Osteocyte (in vitro differentiated cells): ENCODE data around the gene OR51A4. TPM values are rescaled to one million over a fixed set of nuclear protein-coding genes. Genes with fewer than 3 reads are reported as not detected.

Source experiments
- DNase-seq: peaks from one replicate; pipeline ENCODE4 v3.0.0; 2021; ENCODE audit warnings: mixed read lengths; ENCODE audit not compliant: unreplicated experiment; ENCODE audit errors: extremely low spot score
- H3K27ac Mint-ChIP-seq: one replicate; pipeline ENCODE4 v1.8.0; 2021; ENCODE audit warnings: mild to moderate bottlenecking, mixed read lengths; ENCODE audit not compliant: unreplicated experiment
- H3K27me3 Mint-ChIP-seq: one replicate; pipeline ENCODE4 v1.8.0; 2021; ENCODE audit warnings: mixed read lengths; ENCODE audit not compliant: unreplicated experiment
- H3K36me3 Mint-ChIP-seq: one replicate; pipeline ENCODE4 v1.8.0; 2021; ENCODE audit warnings: mixed read lengths; ENCODE audit not compliant: unreplicated experiment
- H3K4me1 Mint-ChIP-seq: one replicate; pipeline ENCODE4 v1.8.0; 2021; ENCODE audit warnings: mixed read lengths; ENCODE audit not compliant: unreplicated experiment
- H3K4me3 Mint-ChIP-seq: one replicate; pipeline ENCODE4 v1.8.0; 2021; ENCODE audit warnings: mild to moderate bottlenecking, moderate library complexity, mixed read lengths; ENCODE audit not compliant: unreplicated experiment
- H3K9me3 Mint-ChIP-seq: one replicate; pipeline ENCODE4 v1.8.0; 2021; ENCODE audit warnings: mixed read lengths; ENCODE audit not compliant: unreplicated experiment
- CTCF ChIP-seq: fragments of 200-600 bp; sonication (generic); IDR thresholded peaks from 2 replicates; pipeline ENCODE4 v1.5.0; 2021; ENCODE audit warnings: antibody characterized with exemption, mild to moderate bottlenecking, moderate library complexity
- long read RNA-seq: library from polyadenylated mRNA; unstranded; transcript quantifications from one replicate; pipeline ENCODE4 v2.0.0, GENCODE V29; 2021
- total RNA-seq: library from RNA; stranded (reverse); gene quantifications from 2 replicates; pipeline ENCODE4 v1.2.1, GENCODE V29; 2021

OR51A4 gene, protein sequence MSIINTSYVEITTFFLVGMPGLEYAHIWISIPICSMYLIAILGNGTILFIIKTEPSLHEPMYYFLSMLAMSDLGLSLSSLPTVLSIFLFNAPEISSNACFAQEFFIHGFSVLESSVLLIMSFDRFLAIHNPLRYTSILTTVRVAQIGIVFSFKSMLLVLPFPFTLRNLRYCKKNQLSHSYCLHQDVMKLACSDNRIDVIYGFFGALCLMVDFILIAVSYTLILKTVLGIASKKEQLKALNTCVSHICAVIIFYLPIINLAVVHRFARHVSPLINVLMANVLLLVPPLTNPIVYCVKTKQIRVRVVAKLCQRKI
- not detected in 2 replicates for total RNA-seq
- long read RNA-seq = 0 reads

- no peak for DNase-seq
- TF ChIP-seq CTCF = no peak
- Mint-ChIP-seq H3K9me3 (no peaks in the 10 kb centered on the region), H3K27me3 (peaks cover 3% of the 10 kb centered on the region), H3K4me3 (no peak within 1 kb of the TSS), H3K27ac (no peak within 1 kb of the TSS), H3K36me3 (no peaks in the 10 kb centered on the region), H3K4me1 (no peaks in the 10 kb centered on the region)
These were observed at the start of gene OR51A4 for GRCh38 chr11:4947505-4947904. OR51A4 (minus strand) TSS chr11:4947605; CDS start chr11:4947100, 505 bp downstream.

- Mint-ChIP-seq H3K4me3 (no peak within 1 kb of the TSS), H3K36me3 (no peaks in the 10 kb centered on the region), H3K4me1 (no peaks in the 10 kb centered on the region), H3K27me3 (peaks cover 13% of the 10 kb centered on the region), H3K27ac (no peak within 1 kb of the TSS), H3K9me3 (no peaks in the 10 kb centered on the region)
- no peak for DNase-seq
- TF ChIP-seq CTCF = no peak
These were observed 47.1 kb upstream of the OR51A4 start, which contains the start of gene OR51L1 for GRCh38 chr11:4994551-4994950. OR51L1 (plus strand) TSS chr11:4994851; CDS start chr11:4998983, 4,132 bp downstream.

DNA sequence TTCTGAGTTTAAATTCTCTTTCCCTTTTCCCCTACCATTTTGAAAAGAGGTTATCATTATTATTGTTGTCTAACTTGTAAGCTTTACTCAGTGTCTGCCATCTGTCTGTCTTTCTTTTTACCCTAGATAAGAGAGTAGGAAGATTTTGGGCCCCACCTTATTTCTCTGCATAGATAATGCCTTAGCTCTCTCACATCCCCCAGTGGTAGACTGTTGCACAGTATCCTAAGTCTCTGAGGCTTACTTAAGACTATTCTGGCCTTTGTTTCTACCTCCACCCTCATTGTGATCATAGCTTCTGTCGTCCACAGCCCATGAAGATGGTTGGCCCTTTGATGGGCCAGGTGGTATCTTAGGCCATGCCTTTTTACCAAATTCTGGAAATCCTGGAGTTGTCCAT, 43.7 kb upstream of the OR51A4 start:
- peak; percentile 23 for TF ChIP-seq CTCF
- no peaks in the 10 kb centered on the region for H3K36me3 Mint-ChIP-seq
- H3K9me3 Mint-ChIP-seq = no peaks in the 10 kb centered on the region
- peaks cover 12% of the 10 kb centered on the region for H3K27me3 Mint-ChIP-seq
- H3K27ac Mint-ChIP-seq = no peak overlapping the region
- no peaks in the 10 kb centered on the region for H3K4me1 Mint-ChIP-seq
- no peak overlapping the region for H3K4me3 Mint-ChIP-seq
- no peak for DNase-seq

- Mint-ChIP-seq H3K4me1 (no peaks in the 10 kb centered on the region), H3K27me3 (peaks cover 5% of the 10 kb centered on the region), H3K27ac (no peak overlapping the region), H3K9me3 (no peaks in the 10 kb centered on the region), H3K4me3 (no peak overlapping the region), H3K36me3 (no peaks in the 10 kb centered on the region)
- TF ChIP-seq CTCF = no peak
- DNase-seq = no peak
These were observed 36.4 kb upstream of the OR51A4 start for GRCh38 chr11:4983841-4984240.

DNA sequence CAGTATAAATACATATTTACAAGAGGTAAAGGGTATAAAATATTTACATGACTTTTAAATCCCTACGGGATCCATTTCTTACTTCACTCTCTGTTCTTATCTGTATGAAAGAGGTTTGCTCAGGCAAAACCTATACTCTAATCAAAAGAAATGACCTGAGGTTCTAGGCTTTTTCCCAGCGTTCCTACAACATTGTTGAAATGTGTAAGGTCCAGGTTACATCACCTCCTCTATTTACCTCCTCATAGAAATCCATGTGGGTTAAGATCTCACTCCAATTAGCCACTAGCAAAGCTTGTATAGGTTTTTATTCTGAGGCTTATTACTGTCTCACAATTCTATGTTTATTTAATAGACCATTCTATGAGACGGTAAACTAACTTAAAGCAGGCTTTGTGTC, 35.3 kb upstream of the OR51A4 start:
- no peak overlapping the region for H3K4me3 Mint-ChIP-seq
- H3K27me3 Mint-ChIP-seq = peaks cover 5% of the 10 kb centered on the region
- no peaks in the 10 kb centered on the region for H3K9me3 Mint-ChIP-seq
- H3K4me1 Mint-ChIP-seq = no peaks in the 10 kb centered on the region
- no peaks in the 10 kb centered on the region for H3K36me3 Mint-ChIP-seq
- DNase-seq = no peak
- no peak for TF ChIP-seq CTCF
- H3K27ac Mint-ChIP-seq = no peak overlapping the region
